HCT116 (cell line): ENCODE results near the gene ACTN1. TPM values are rescaled to one million over a fixed set of nuclear protein-coding genes. Genes with fewer than 3 reads are reported as not detected.

Source experiments
- ATAC-seq: fragments of 200-7000 bp; cut with Tn5 transposase; 2 replicates; pipeline ENCODE4 v1.9.1; 2020; ENCODE audit warnings: mild to moderate bottlenecking, moderate library complexity
- BruUV-seq: library from RNA; stranded (reverse); fragments of 400-500 nt; replicated peaks from 2 replicates; lab custom pipeline; 2021; lab: Mats Ljungman, UMichigan
- CTCF ChIA-PET: fragments of 300-600 bp; sonication (Branson Sonifier 250); formaldehyde crosslinking; loops from one replicate; lab custom pipeline; 2021; ENCODE audit warnings: antibody characterized with exemption; lab: Charles Lee
- POLR2A ChIA-PET: fragments of 300-600, 350-600 bp; sonication (Branson Sonifier 250); formaldehyde crosslinking; loops from one replicate; lab custom pipeline; 2021; ENCODE audit warnings: antibody characterized with exemption; lab: Charles Lee
- RAD21 ChIA-PET, 2 experiments: fragments of 300-600 bp; sonication (Branson Sonifier 250); formaldehyde crosslinking; loops; one replicate each; lab custom pipeline; 2023; ENCODE audit warnings: low total read pairs in 2 of 2; ENCODE audit not compliant: uncharacterized antibody in 2 of 2, unreplicated experiment in 2 of 2, low non-redundant PET in 1 of 2; lab: Charles Lee
- DNase-seq: peaks from one replicate; pipeline ENCODE4 v3.0.0-alpha.2; 2010; ENCODE audit warnings: low read depth, low spot score
- H2AFZ ChIP-seq: fragments of 200-600 bp; shearing (Covaris generic), sonication (generic); 2 replicates; pipeline ENCODE4 v1.6.1; 2017; ENCODE audit warnings: low read depth, mixed run types, mixed read lengths, antibody characterized with exemption, low read length; ENCODE audit not compliant: poor library complexity, severe bottlenecking
- H3K27ac ChIP-seq: 2 replicates; pipeline ENCODE4 v1.5.1; 2012; ENCODE audit warnings: low read depth, low read length
- H3K27me3 ChIP-seq: fragments of 200-600 bp; sonication (generic); 2 replicates; pipeline ENCODE4 v1.6.1; 2016; ENCODE audit warnings: mixed run types, low read length, mixed read lengths; ENCODE audit not compliant: insufficient read depth
- H3K36me3 ChIP-seq, 2 experiments: fragments of 200-500 bp in 1 of 2; fragments of 200-600 bp in 1 of 2; sonication (Bioruptor generic) in 1 of 2; sonication (generic) in 1 of 2; 2 replicates each; pipeline versions ENCODE4 v1.5.1 to v1.6.1; 2014 to 2016; ENCODE audit warnings: low read length in 2 of 2, inconsistent platforms in 1 of 2, mixed read lengths in 1 of 2, mixed run types in 1 of 2; ENCODE audit not compliant: insufficient read depth in 2 of 2, control insufficient read depth in 1 of 2
- H3K4me1 ChIP-seq, 2 experiments: fragments of 200-600 bp in 1 of 2; sonication (generic) in 1 of 2; 2 replicates each; pipeline versions ENCODE4 v1.5.1 to v1.6.1; 2012 to 2017; ENCODE audit warnings: low read length in 2 of 2, inconsistent platforms in 1 of 2, mild to moderate bottlenecking in 1 of 2, mixed read lengths in 1 of 2, mixed run types in 1 of 2, moderate library complexity in 1 of 2; ENCODE audit not compliant: insufficient read depth in 2 of 2, control insufficient read depth in 1 of 2
- H3K4me2 ChIP-seq: fragments of 200-600 bp; sonication (generic); 2 replicates; pipeline ENCODE4 v1.6.1; 2017; ENCODE audit warnings: mixed run types, low read length, mixed read lengths
- H3K4me3 ChIP-seq, 2 experiments: fragments of 200-600 bp in 1 of 2; sonication (generic) in 1 of 2; replicated peaks in 1 of 2; 2 replicates each; pipeline ENCODE4 v1.5.1; 2011 to 2016; ENCODE audit warnings: low read length in 2 of 2, control low read depth in 1 of 2, low read depth in 1 of 2, mild to moderate bottlenecking in 1 of 2, mixed read lengths in 1 of 2, mixed run types in 1 of 2
- H3K79me2 ChIP-seq: fragments of 200-600 bp; sonication (generic); 2 replicates; pipeline ENCODE4 v1.6.1; 2017; ENCODE audit warnings: mild to moderate bottlenecking, mixed run types, low read length, moderate library complexity, mixed read lengths; ENCODE audit not compliant: insufficient read depth
- H3K9ac ChIP-seq: fragments of 200-600 bp; sonication (generic); 2 replicates; pipeline ENCODE4 v1.6.1; 2016; ENCODE audit warnings: low read length, mixed read lengths
- H3K9me2 ChIP-seq: fragments of 200-600 bp; sonication (generic), shearing (Covaris generic); 2 replicates; pipeline ENCODE4 v1.6.1; 2017; ENCODE audit warnings: mixed run types, mild to moderate bottlenecking, moderate library complexity; ENCODE audit not compliant: insufficient read depth
- H3K9me3 ChIP-seq, 2 experiments: fragments of 200-500 bp in 1 of 2; fragments of 200-600 bp in 1 of 2; sonication (Bioruptor generic) in 1 of 2; sonication (generic) in 1 of 2; 2 replicates each; pipeline ENCODE4 v1.6.1; 2014 to 2017; ENCODE audit warnings: low read length in 2 of 2, mixed read lengths in 2 of 2, inconsistent platforms in 1 of 2, low read depth in 1 of 2, mild to moderate bottlenecking in 1 of 2, mixed run types in 1 of 2, moderate library complexity in 1 of 2; ENCODE audit not compliant: control insufficient read depth in 1 of 2, insufficient read depth in 1 of 2
- H4K20me1 ChIP-seq: fragments of 200-600 bp; sonication (generic), shearing (Covaris generic); 2 replicates; pipeline ENCODE4 v1.6.1; 2017; ENCODE audit warnings: mixed run types, mild to moderate bottlenecking, moderate library complexity; ENCODE audit not compliant: insufficient read depth
- CBX3 ChIP-seq: IDR thresholded peaks from 2 replicates; pipeline ENCODE4 v1.6.1; 2012; ENCODE audit warnings: low read depth
- CEBPB ChIP-seq: IDR thresholded peaks from 2 replicates; pipeline ENCODE4 v1.6.1; 2012; ENCODE audit warnings: low read depth
- ELF1 ChIP-seq: IDR thresholded peaks from 2 replicates; pipeline ENCODE4 v1.6.1; 2012; ENCODE audit warnings: low read depth, borderline replicate concordance
- EZH2 ChIP-seq: fragments of 200-600 bp; sonication (generic); IDR thresholded peaks from 2 replicates; pipeline ENCODE4 v1.6.1; 2017; ENCODE audit warnings: antibody characterized with exemption, mixed run types
- EZH2phosphoT487 ChIP-seq: fragments of 200-600 bp; IDR thresholded peaks from 2 replicates; pipeline ENCODE4 v1.6.1; 2018; ENCODE audit warnings: antibody characterized with exemption, borderline replicate concordance
- JUND ChIP-seq: IDR thresholded peaks from 2 replicates; pipeline ENCODE4 v1.6.1; 2012
- POLR2AphosphoS5 ChIP-seq: IDR thresholded peaks from 2 replicates; pipeline ENCODE4 v1.6.1; 2011; ENCODE audit warnings: mild to moderate bottlenecking, low read depth, low read length, moderate library complexity
- RAD21 ChIP-seq: IDR thresholded peaks from 2 replicates; pipeline ENCODE4 v1.6.1; 2012; ENCODE audit warnings: low read depth, mild to moderate bottlenecking
- SIN3A ChIP-seq: IDR thresholded peaks from 2 replicates; pipeline ENCODE4 v1.6.1; 2012; ENCODE audit warnings: low read depth
- SP1 ChIP-seq: IDR thresholded peaks from 2 replicates; pipeline ENCODE4 v1.6.1; 2012; ENCODE audit warnings: low read depth
- SRF ChIP-seq: IDR thresholded peaks from 2 replicates; pipeline ENCODE4 v1.6.1; 2012; ENCODE audit warnings: low read depth
- TCF7L2 ChIP-seq: IDR thresholded peaks from 2 replicates; pipeline ENCODE4 v1.7.0; 2011; ENCODE audit warnings: borderline replicate concordance, inconsistent platforms; ENCODE audit not compliant: insufficient read depth, insufficient read length; ENCODE audit errors: extremely low read depth
- YY1 ChIP-seq: IDR thresholded peaks from 2 replicates; pipeline ENCODE4 v1.6.1; 2011; ENCODE audit warnings: low read length, low read depth, moderate library complexity, mild to moderate bottlenecking; ENCODE audit not compliant: insufficient replicate concordance; ENCODE audit errors: extremely low read depth
- ZFX ChIP-seq: fragments of 450-650 bp; IDR thresholded peaks from 2 replicates; pipeline ENCODE4 v1.6.1; 2017
- ZNF274 ChIP-seq: fragments of 200-500 bp; sonication (Bioruptor generic); IDR thresholded peaks from 2 replicates; pipeline ENCODE4 v1.6.1; 2014; ENCODE audit warnings: mild to moderate bottlenecking, low read depth, low read length, inconsistent platforms
- intact Hi-C: fragments of 100-400 bp; cut with micrococcal nuclease; formaldehyde crosslinking; loops from 2 replicates; pipeline ENCODE4 v1.10.0; 2022
- total RNA-seq: library from RNA; stranded (reverse); gene quantifications from one replicate; pipeline ENCODE4 v1.2.1, GENCODE V29; 2021; ENCODE audit not compliant: unreplicated experiment
- TF ChIP-seq, protein P1 (sequence below), 3 experiments: fragments of 200-600 bp in 1 of 3; sonication (generic) in 1 of 3; IDR thresholded peaks in 2 of 3; conservative IDR thresholded peaks in 1 of 3; 2 replicates each; pipeline ENCODE4 v1.5.1; 2012 to 2017; ENCODE audit warnings: low read depth in 2 of 3, low read length in 2 of 3, antibody characterized with exemption in 1 of 3, borderline replicate concordance in 1 of 3, control low read depth in 1 of 3, mild to moderate bottlenecking in 1 of 3, mixed read lengths in 1 of 3, mixed run types in 1 of 3, moderate library complexity in 1 of 3; ENCODE audit not compliant: insufficient read depth in 1 of 3
- TF ChIP-seq, protein P2 (sequence below): IDR thresholded peaks from 2 replicates; pipeline ENCODE4 v1.6.1; 2012
- TF ChIP-seq, protein P3 (sequence below): IDR thresholded peaks from 2 replicates; pipeline ENCODE4 v1.6.1; 2011; ENCODE audit warnings: mild to moderate bottlenecking, low read length, moderate library complexity; ENCODE audit not compliant: insufficient replicate concordance; ENCODE audit errors: extremely low read depth
- TF ChIP-seq, protein P4 (sequence below): IDR thresholded peaks from 2 replicates; pipeline ENCODE4 v1.6.1; 2012; ENCODE audit warnings: low read depth

The ACTN1 gene
- total RNA-seq, 1 experiment from 2014 or later, result 123 TPM

DNA sequence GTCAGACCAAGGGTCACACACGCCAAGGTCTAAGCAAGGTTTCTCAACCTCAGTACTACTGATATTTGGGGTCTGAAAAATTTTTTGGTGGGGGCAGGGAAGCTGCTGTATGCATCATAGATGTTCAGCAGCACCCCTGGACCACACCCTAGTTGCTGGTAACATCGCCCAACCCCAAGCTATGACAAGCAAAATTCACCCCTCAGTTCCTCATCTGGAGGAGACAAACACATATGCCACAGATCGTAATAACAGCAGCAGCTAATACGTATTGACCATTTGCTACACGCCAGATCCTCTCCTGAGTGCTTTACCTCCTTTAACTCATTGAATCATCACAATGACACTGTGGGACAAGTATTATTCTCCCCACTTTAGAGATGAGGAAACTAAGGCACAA lies 46.4 kb downstream of the ACTN1 start:
- Histone ChIP-seq H4K20me1 (0 out of 2 replicates have a peak, but pooled peaks cover 3% of the 10 kb centered on the region), H3K9me2 (no peaks in the 10 kb centered on the region), H3K27ac (no peak overlapping the region), H3K27me3 (no peaks in the 10 kb centered on the region), H3K4me1 (peaks cover 10 to 13% of the 10 kb centered on the region in 2 experiments; a peak in 3 of 4 replicates), H2AFZ (no peak overlapping the region), H3K9me3 (no peaks in the 10 kb centered on the region), H3K4me2 (no peak overlapping the region), H3K36me3 (no peaks in the 10 kb centered on the region), H3K4me3 (no peak overlapping the region), H3K79me2 (peaks cover 74% of the 10 kb centered on the region), H3K9ac (no peak overlapping the region)
- no TSS peak for BruUV-seq
- ChIA-PET CTCF (interaction anchor here (0.6 to 1.3 kb wide), 4 partner anchors 11 to 158 kb away, joined by 3 read pairs; no protein-coding TSS in a partner anchor), POLR2A (interaction anchor here (0.6 kb wide), 1 partner anchor 459 kb away, joined by 3 read pairs; no protein-coding TSS in a partner anchor), RAD21 (no interaction called here)
- intact Hi-C loops, result no loop called here
- DNase-seq (no peak), ATAC-seq (no peak)
- TF ChIP-seq, protein P1, sequence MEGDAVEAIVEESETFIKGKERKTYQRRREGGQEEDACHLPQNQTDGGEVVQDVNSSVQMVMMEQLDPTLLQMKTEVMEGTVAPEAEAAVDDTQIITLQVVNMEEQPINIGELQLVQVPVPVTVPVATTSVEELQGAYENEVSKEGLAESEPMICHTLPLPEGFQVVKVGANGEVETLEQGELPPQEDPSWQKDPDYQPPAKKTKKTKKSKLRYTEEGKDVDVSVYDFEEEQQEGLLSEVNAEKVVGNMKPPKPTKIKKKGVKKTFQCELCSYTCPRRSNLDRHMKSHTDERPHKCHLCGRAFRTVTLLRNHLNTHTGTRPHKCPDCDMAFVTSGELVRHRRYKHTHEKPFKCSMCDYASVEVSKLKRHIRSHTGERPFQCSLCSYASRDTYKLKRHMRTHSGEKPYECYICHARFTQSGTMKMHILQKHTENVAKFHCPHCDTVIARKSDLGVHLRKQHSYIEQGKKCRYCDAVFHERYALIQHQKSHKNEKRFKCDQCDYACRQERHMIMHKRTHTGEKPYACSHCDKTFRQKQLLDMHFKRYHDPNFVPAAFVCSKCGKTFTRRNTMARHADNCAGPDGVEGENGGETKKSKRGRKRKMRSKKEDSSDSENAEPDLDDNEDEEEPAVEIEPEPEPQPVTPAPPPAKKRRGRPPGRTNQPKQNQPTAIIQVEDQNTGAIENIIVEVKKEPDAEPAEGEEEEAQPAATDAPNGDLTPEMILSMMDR (IDR thresholded peaks at IDR 0.05 in 2 of 3, conservative IDR thresholded peaks at IDR 0.05 in 1 of 3; ENCODE audit: borderline replicate concordance in 1 of 3, insufficient read depth in 1 of 3, low read depth in 2 of 3, low read length in 2 of 3), result no peak
- TF ChIP-seq, protein P2, sequence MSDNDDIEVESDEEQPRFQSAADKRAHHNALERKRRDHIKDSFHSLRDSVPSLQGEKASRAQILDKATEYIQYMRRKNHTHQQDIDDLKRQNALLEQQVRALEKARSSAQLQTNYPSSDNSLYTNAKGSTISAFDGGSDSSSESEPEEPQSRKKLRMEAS, result no peak
- TF ChIP-seq, protein P3, sequence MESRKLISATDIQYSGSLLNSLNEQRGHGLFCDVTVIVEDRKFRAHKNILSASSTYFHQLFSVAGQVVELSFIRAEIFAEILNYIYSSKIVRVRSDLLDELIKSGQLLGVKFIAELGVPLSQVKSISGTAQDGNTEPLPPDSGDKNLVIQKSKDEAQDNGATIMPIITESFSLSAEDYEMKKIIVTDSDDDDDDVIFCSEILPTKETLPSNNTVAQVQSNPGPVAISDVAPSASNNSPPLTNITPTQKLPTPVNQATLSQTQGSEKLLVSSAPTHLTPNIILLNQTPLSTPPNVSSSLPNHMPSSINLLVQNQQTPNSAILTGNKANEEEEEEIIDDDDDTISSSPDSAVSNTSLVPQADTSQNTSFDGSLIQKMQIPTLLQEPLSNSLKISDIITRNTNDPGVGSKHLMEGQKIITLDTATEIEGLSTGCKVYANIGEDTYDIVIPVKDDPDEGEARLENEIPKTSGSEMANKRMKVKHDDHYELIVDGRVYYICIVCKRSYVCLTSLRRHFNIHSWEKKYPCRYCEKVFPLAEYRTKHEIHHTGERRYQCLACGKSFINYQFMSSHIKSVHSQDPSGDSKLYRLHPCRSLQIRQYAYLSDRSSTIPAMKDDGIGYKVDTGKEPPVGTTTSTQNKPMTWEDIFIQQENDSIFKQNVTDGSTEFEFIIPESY, result no peak
- TF ChIP-seq SIN3A, result no peak
- no peak for TF ChIP-seq ELF1
- no peak for TF ChIP-seq ZFX
- TF ChIP-seq JUND, result no peak
- TF ChIP-seq YY1, result no peak
- no peak for TF ChIP-seq SP1
- TF ChIP-seq, protein P4, sequence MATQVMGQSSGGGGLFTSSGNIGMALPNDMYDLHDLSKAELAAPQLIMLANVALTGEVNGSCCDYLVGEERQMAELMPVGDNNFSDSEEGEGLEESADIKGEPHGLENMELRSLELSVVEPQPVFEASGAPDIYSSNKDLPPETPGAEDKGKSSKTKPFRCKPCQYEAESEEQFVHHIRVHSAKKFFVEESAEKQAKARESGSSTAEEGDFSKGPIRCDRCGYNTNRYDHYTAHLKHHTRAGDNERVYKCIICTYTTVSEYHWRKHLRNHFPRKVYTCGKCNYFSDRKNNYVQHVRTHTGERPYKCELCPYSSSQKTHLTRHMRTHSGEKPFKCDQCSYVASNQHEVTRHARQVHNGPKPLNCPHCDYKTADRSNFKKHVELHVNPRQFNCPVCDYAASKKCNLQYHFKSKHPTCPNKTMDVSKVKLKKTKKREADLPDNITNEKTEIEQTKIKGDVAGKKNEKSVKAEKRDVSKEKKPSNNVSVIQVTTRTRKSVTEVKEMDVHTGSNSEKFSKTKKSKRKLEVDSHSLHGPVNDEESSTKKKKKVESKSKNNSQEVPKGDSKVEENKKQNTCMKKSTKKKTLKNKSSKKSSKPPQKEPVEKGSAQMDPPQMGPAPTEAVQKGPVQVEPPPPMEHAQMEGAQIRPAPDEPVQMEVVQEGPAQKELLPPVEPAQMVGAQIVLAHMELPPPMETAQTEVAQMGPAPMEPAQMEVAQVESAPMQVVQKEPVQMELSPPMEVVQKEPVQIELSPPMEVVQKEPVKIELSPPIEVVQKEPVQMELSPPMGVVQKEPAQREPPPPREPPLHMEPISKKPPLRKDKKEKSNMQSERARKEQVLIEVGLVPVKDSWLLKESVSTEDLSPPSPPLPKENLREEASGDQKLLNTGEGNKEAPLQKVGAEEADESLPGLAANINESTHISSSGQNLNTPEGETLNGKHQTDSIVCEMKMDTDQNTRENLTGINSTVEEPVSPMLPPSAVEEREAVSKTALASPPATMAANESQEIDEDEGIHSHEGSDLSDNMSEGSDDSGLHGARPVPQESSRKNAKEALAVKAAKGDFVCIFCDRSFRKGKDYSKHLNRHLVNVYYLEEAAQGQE, result no peak
- TF ChIP-seq CBX3, result no peak
- TF ChIP-seq TCF7L2, result no peak
- no peak for TF ChIP-seq ZNF274
- TF ChIP-seq EZH2phosphoT487, result no peak
- TF ChIP-seq RAD21, result no peak
- no peak for TF ChIP-seq POLR2AphosphoS5
- no peak for TF ChIP-seq CEBPB
- TF ChIP-seq SRF, result no peak
- no peak for TF ChIP-seq EZH2
